ENCODE data around the gene MTREX.

The MTREX gene

GRCh38 chr5:55411876-55412275 lies 104.1 kb downstream of the MTREX start:
- Histone ChIP-seq H3K27ac (ENCODE audit: low read depth, low read length) (no peak overlapping the region), H3K4me1 (ENCODE audit: control insufficient read depth, low read length) (no peaks in the 10 kb centered on the region), H3F3A (ENCODE audit: control insufficient read depth, insufficient read depth) (0 out of 2 replicates have a peak, but pooled peaks cover 3% of the 10 kb centered on the region), H3K9me2 (replicated peaks; ENCODE audit: control insufficient read depth, low read length) (no peaks in the 10 kb centered on the region), H3K36me3 (ENCODE audit: control insufficient read depth, low read length) (peaks cover 70% of the 10 kb centered on the region), H4K20me1 (ENCODE audit: control insufficient read depth, insufficient read depth, low read depth, low read length) (no peaks in the 10 kb centered on the region), H3K4me2 (ENCODE audit: low read length) (no peak overlapping the region), H3K9me3 (ENCODE audit: control insufficient read depth, insufficient read depth, low read length) (no peaks in the 10 kb centered on the region), H3K79me2 (ENCODE audit: control insufficient read depth, low read length) (no peaks in the 10 kb centered on the region), H3K4me3 (ENCODE audit: low read length) (no peak overlapping the region), H3K27me3 (ENCODE audit: control insufficient read depth, low read length) (no peaks in the 10 kb centered on the region)
- TF ChIP-seq, protein P1, sequence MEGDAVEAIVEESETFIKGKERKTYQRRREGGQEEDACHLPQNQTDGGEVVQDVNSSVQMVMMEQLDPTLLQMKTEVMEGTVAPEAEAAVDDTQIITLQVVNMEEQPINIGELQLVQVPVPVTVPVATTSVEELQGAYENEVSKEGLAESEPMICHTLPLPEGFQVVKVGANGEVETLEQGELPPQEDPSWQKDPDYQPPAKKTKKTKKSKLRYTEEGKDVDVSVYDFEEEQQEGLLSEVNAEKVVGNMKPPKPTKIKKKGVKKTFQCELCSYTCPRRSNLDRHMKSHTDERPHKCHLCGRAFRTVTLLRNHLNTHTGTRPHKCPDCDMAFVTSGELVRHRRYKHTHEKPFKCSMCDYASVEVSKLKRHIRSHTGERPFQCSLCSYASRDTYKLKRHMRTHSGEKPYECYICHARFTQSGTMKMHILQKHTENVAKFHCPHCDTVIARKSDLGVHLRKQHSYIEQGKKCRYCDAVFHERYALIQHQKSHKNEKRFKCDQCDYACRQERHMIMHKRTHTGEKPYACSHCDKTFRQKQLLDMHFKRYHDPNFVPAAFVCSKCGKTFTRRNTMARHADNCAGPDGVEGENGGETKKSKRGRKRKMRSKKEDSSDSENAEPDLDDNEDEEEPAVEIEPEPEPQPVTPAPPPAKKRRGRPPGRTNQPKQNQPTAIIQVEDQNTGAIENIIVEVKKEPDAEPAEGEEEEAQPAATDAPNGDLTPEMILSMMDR (IDR thresholded peaks at IDR 0.05; ENCODE audit: low read depth, low read length, poor library complexity, severe bottlenecking): no peak
- TF ChIP-seq EZH2phosphoT487 (IDR thresholded peaks at IDR 0.05; ENCODE audit: borderline replicate concordance, low read length): no peak

GRCh38 chr5:55413644-55414043 lies 105.9 kb downstream of the MTREX start:
- TF ChIP-seq, protein P1 (IDR thresholded peaks at IDR 0.05; ENCODE audit: low read depth, low read length, poor library complexity, severe bottlenecking): no peak
- no peak for TF ChIP-seq EZH2phosphoT487 (IDR thresholded peaks at IDR 0.05; ENCODE audit: borderline replicate concordance, low read length)
- Histone ChIP-seq H3K27ac (ENCODE audit: low read depth, low read length) (no peak overlapping the region), H3K36me3 (ENCODE audit: control insufficient read depth, low read length) (peaks cover 72% of the 10 kb centered on the region), H3K4me3 (ENCODE audit: low read length) (no peak overlapping the region), H4K20me1 (ENCODE audit: control insufficient read depth, insufficient read depth, low read depth, low read length) (no peaks in the 10 kb centered on the region), H3K9me2 (replicated peaks; ENCODE audit: control insufficient read depth, low read length) (no peaks in the 10 kb centered on the region), H3K4me1 (ENCODE audit: control insufficient read depth, low read length) (no peaks in the 10 kb centered on the region), H3K27me3 (ENCODE audit: control insufficient read depth, low read length) (no peaks in the 10 kb centered on the region), H3K9me3 (ENCODE audit: control insufficient read depth, insufficient read depth, low read length) (no peaks in the 10 kb centered on the region), H3F3A (ENCODE audit: control insufficient read depth, insufficient read depth) (0 out of 2 replicates have a peak, but pooled peaks cover 3% of the 10 kb centered on the region), H3K79me2 (ENCODE audit: control insufficient read depth, low read length) (no peaks in the 10 kb centered on the region), H3K4me2 (ENCODE audit: low read length) (no peak overlapping the region)

- TF ChIP-seq, protein P1 (IDR thresholded peaks at IDR 0.05; ENCODE audit: low read depth, low read length, poor library complexity, severe bottlenecking): no peak
- TF ChIP-seq EZH2phosphoT487 (IDR thresholded peaks at IDR 0.05; ENCODE audit: borderline replicate concordance, low read length): no peak
- no peak overlapping the region for H3K4me3 ChIP-seq (ENCODE audit: low read length)
- no peaks in the 10 kb centered on the region for H3K9me3 ChIP-seq (ENCODE audit: control insufficient read depth, insufficient read depth, low read length)
- no peaks in the 10 kb centered on the region for H3K9me2 ChIP-seq (replicated peaks; ENCODE audit: control insufficient read depth, low read length)
- H3K4me1 ChIP-seq (ENCODE audit: control insufficient read depth, low read length): no peaks in the 10 kb centered on the region
- H3F3A ChIP-seq (ENCODE audit: control insufficient read depth, insufficient read depth): 0 out of 2 replicates have a peak, but pooled peaks cover 3% of the 10 kb centered on the region
- peaks cover 82% of the 10 kb centered on the region for H3K36me3 ChIP-seq (ENCODE audit: control insufficient read depth, low read length)
- no peaks in the 10 kb centered on the region for H4K20me1 ChIP-seq (ENCODE audit: control insufficient read depth, insufficient read depth, low read depth, low read length)
- no peak overlapping the region for H3K27ac ChIP-seq (ENCODE audit: low read depth, low read length)
- H3K27me3 ChIP-seq (ENCODE audit: control insufficient read depth, low read length): no peaks in the 10 kb centered on the region
- no peak overlapping the region for H3K4me2 ChIP-seq (ENCODE audit: low read length)
- no peaks in the 10 kb centered on the region for H3K79me2 ChIP-seq (ENCODE audit: control insufficient read depth, low read length)
These were observed 107.3 kb downstream of the MTREX start for GRCh38 chr5:55415071-55415470.
